DOHH2 (cell line): ENCODE measurements around the gene ING4.

Source experiments
- H3F3A ChIP-seq: fragments of 200-600 bp; sonication (generic), shearing (Covaris generic); 2 replicates; pipeline ENCODE4 v1.6.0; 2016; ENCODE audit warnings: antibody characterized with exemption, mild to moderate bottlenecking; ENCODE audit not compliant: control insufficient read depth, insufficient read depth
- H3K27ac ChIP-seq: fragments of 200-600 bp; sonication (generic); 2 replicates; pipeline ENCODE4 v1.5.1; 2014; ENCODE audit warnings: low read depth, mild to moderate bottlenecking, low read length, moderate library complexity
- H3K27me3 ChIP-seq: fragments of 200-600 bp; sonication (generic); 2 replicates; pipeline ENCODE4 v1.6.1; 2014; ENCODE audit warnings: mild to moderate bottlenecking, low read length, mixed read lengths; ENCODE audit not compliant: control insufficient read depth
- H3K36me3 ChIP-seq: fragments of 200-600 bp; sonication (generic); 2 replicates; pipeline ENCODE4 v1.6.1; 2014; ENCODE audit warnings: mild to moderate bottlenecking, low read length, moderate library complexity, mixed read lengths; ENCODE audit not compliant: control insufficient read depth
- H3K4me1 ChIP-seq: fragments of 200-600 bp; sonication (generic); 2 replicates; pipeline ENCODE4 v1.6.1; 2014; ENCODE audit warnings: mild to moderate bottlenecking, low read length, mixed read lengths; ENCODE audit not compliant: control insufficient read depth
- H3K4me2 ChIP-seq: fragments of 200-600 bp; sonication (generic); 2 replicates; pipeline ENCODE4 v1.6.0; 2014; ENCODE audit warnings: mild to moderate bottlenecking, low read length, moderate library complexity
- H3K4me3 ChIP-seq: fragments of 200-600 bp; sonication (generic); 2 replicates; pipeline ENCODE4 v1.5.1; 2014; ENCODE audit warnings: mild to moderate bottlenecking, low read length, mixed read lengths
- H3K79me2 ChIP-seq: fragments of 200-600 bp; sonication (generic); 2 replicates; pipeline ENCODE4 v1.6.1; 2014; ENCODE audit warnings: mild to moderate bottlenecking, low read length, mixed read lengths; ENCODE audit not compliant: control insufficient read depth
- H3K9me2 ChIP-seq: fragments of 200-600 bp; sonication (generic); replicated peaks from 2 replicates; pipeline ENCODE4 v1.6.1; 2014; ENCODE audit warnings: mild to moderate bottlenecking, low read length, mixed read lengths; ENCODE audit not compliant: control insufficient read depth
- H3K9me3 ChIP-seq: fragments of 200-600 bp; sonication (generic); 2 replicates; pipeline ENCODE4 v1.6.1; 2014; ENCODE audit warnings: antibody characterized with exemption, low read length, mixed read lengths; ENCODE audit not compliant: control insufficient read depth, insufficient read depth
- H4K20me1 ChIP-seq: fragments of 200-600 bp; sonication (generic); 2 replicates; pipeline ENCODE4 v1.6.0; 2014; ENCODE audit warnings: low read depth, mild to moderate bottlenecking, antibody characterized with exemption, low read length, moderate library complexity; ENCODE audit not compliant: control insufficient read depth, insufficient read depth
- CTCF ChIP-seq: fragments of 200-600 bp; sonication (generic); IDR thresholded peaks from one replicate; pipeline ENCODE4 v1.5.1; 2014; ENCODE audit warnings: antibody characterized with exemption, mild to moderate bottlenecking, low read depth, low read length; ENCODE audit not compliant: poor library complexity, severe bottlenecking
- EZH2phosphoT487 ChIP-seq: fragments of 200-600 bp; sonication (generic); IDR thresholded peaks from 2 replicates; pipeline ENCODE4 v1.6.1; 2017; ENCODE audit warnings: borderline replicate concordance, mild to moderate bottlenecking, antibody characterized with exemption, low read length, moderate library complexity, mixed read lengths

Gene ING4

GRCh38 chr12:6701078-6701768 is 38.3 kb upstream of the ING4 start:
- Histone ChIP-seq H4K20me1 (no peaks in the 10 kb centered on the region), H3K27ac (no peak overlapping the region), H3K9me2 (no peaks in the 10 kb centered on the region), H3K36me3 (peaks cover 2% of the 10 kb centered on the region; the same call in 1 of the 2 replicates), H3K4me3 (peak overlapping the region; percentile 77), H3K27me3 (peaks cover 20% of the 10 kb centered on the region), H3F3A (peaks cover 22% of the 10 kb centered on the region), H3K9me3 (no peaks in the 10 kb centered on the region), H3K4me2 (peak overlapping the region; percentile 98), H3K4me1 (peaks cover 55% of the 10 kb centered on the region), H3K79me2 (0 out of 2 replicates have a peak, but pooled peaks cover 3% of the 10 kb centered on the region)
- TF ChIP-seq CTCF (no peak), EZH2phosphoT487 (no peak)

GRCh38 chr12:6700646-6701051 is 37.7 kb upstream of the ING4 start, which contains the start of gene PIANP:
PIANP (minus strand) TSS chr12:6700815; CDS start chr12:6698061, 2,754 bp downstream.
- Histone ChIP-seq H3K27ac (peak within 1 kb of the TSS; percentile 96), H4K20me1 (no peaks in the 10 kb centered on the region), H3K9me3 (no peaks in the 10 kb centered on the region), H3K4me3 (peak within 1 kb of the TSS; percentile 77), H3F3A (peaks cover 27% of the 10 kb centered on the region), H3K9me2 (no peaks in the 10 kb centered on the region), H3K36me3 (peaks cover 4% of the 10 kb centered on the region; the same call in 1 of the 2 replicates), H3K4me1 (peaks cover 61% of the 10 kb centered on the region), H3K4me2 (peak within 1 kb of the TSS; percentile 98), H3K27me3 (peaks cover 20% of the 10 kb centered on the region), H3K79me2 (0 out of 2 replicates have a peak, but pooled peaks cover 3% of the 10 kb centered on the region)
- no peak for TF ChIP-seq CTCF
- no peak for TF ChIP-seq EZH2phosphoT487

GRCh38 chr12:6699989-6700645 is 37.2 kb upstream of the ING4 start:
- peak overlapping the region; percentile 98 for H3K4me2 ChIP-seq
- H4K20me1 ChIP-seq, result no peaks in the 10 kb centered on the region
- H3K27ac ChIP-seq, result peak overlapping the region; percentile 45
- H3F3A ChIP-seq, result peaks cover 28% of the 10 kb centered on the region
- peaks cover 20% of the 10 kb centered on the region for H3K27me3 ChIP-seq
- H3K9me3 ChIP-seq, result no peaks in the 10 kb centered on the region
- H3K79me2 ChIP-seq, result 0 out of 2 replicates have a peak, but pooled peaks cover 3% of the 10 kb centered on the region
- H3K9me2 ChIP-seq, result no peaks in the 10 kb centered on the region
- peaks cover 66% of the 10 kb centered on the region for H3K4me1 ChIP-seq
- no peak for TF ChIP-seq EZH2phosphoT487
- peak overlapping the region; percentile 77 for H3K4me3 ChIP-seq
- peaks cover 4% of the 10 kb centered on the region; the same call in 1 of the 2 replicates for H3K36me3 ChIP-seq
